HG03378 (cell line): ENCODE results near the gene INTS14.
"Not testable (repeated sequence)": the region's sequence is repeated elsewhere in the genome, so short reads cannot be mapped to it uniquely, and the experiment has no call there.

Experiments used
- ATAC-seq: cut with Tn5 transposase; IDR thresholded peaks from one replicate; pipeline ENCODE4 v1.9.1; 2021; ENCODE audit warnings: mild to moderate bottlenecking, moderate library complexity; ENCODE audit not compliant: unreplicated experiment

Gene INTS14

DNA sequence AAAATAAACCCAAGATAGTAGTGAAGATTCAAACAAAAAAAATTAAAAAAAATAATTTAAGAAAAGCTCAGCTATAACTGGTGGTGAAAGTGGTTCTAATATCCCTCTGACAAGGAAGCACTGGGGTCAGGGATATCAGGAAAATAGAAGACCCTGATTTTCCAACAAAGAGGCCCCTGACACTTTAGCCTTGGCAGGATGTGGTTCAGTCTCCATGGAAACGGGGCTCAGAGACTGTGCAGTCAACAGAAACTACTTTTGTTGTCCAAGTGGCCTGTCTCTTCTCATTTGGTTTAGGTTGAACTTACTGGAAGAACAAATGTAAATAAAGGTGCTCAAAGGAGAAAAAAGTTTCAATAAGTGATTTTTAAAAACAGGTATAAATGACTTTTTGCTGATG lies 27.2 kb downstream of the INTS14 start:
- ATAC-seq: no peak

DNA sequence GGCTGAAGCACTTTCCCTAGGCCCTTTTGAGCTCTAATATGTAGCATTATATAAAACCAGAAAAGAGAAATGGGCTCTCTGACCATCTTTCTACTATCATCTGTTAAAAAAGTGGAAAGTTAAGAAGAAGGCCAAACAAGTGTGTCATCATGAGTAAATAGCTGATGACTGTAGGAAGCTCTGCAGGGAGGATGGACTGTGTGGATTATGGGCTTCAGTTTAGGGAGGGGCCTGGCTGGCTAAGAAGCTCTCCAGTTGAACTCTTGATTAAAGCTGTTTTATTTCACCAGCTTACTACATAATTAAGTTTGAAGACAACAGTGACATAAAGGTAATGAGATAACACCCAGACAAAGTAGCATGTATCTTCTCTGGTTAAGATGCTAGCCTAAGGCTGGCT lies 30.6 kb downstream of the INTS14 start:
- ATAC-seq: no peak

DNA sequence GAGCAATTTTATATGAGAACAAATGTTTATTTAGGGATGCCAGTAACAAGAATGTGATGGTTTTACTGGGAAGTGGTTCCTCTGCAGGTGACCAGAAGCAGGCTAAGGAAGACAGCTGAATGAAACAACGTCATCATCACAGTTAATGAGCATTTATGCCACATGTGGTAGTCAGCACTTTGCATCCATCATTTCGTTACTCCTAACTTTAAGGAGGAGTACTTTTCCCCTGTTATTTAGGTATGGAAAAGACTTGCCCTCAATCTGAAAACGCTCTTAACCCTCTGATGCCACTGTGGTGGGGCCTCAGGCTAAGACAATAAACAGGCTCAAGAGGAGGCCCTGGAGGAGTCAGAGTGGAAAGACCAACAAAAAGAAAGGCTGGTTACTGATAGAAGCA lies 31.2 kb downstream of the INTS14 start:
- ATAC-seq: no peak

DNA sequence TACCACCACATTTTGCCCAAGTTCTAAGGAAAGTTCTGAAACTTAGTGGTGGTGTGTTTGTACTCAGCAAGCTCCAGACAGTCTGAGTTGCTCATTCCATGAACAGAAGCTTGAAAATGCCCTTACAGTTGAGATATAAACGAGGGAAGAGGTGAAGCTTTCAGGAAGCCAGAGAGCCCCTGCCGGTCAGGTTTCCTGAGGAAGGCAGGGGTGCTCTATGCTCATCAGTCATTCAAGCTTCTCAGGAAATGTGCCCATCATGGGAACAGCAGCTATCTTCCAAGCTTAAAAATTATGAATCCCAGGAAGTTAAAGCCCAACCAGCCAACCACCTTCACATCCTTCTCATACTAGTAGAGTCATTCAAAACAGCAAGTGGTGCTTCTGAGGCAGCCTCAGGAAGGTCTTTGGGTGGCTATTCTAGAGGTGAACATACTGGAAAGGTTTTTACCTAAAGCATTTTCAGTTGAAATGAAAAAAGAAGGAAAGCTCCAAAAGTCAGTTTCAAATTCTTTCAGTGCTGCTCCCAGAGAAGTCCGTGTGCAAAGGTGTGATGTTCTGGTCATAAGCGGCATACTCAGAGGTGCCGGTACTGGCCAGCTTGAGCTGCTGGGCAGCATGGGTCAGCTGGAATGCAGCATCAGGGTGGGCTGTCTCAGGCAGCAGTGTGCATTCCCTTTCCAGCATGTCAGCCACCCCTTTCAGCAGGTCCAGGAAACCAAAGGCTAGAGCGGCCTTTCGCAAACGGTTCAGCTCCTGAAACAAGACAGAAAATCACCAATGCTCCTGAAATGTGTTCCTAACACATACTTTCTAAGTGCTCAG lies 31.8 kb downstream of the INTS14 start:
- ATAC-seq: no peak

DNA sequence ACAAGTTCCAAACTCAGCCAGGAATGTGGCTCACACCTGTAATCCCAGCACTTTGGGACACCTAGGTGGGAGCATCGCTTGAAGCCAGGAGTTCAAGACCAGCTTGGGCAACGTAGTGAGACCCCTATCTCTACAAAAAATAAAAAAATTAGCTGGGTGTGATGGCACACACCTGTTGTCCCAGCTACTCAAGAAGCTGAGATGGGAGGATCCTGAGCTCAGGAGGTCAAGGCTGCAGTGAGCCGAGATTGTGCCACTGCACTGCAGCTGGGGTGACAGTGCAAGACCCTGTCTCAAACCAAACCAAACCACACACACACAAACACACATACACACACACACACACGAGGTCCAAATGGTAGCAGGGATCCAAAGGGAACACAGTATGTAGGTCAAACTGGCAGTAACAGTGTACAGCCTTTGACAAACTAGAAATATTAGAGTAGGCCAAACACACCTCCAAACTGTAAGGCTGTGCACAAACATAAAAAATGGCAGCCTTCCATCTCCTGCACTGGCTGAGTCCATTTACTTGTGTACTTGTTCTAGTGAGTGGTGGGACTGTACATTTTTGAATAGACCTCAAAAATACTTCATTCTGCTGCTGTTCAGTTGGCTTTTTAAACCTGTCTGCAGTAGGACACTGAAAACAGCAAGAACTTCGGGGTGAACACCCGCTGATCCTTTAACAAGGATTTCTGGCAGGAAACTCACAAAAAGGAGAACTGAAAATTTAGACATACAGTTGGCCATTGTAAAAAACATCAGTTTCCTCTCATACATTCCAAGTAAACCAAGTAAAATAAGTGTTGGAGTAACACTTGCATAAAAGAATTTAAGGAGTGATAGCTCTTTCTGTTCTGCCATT lies 33.6 kb downstream of the INTS14 start:
- no peak for ATAC-seq

DNA sequence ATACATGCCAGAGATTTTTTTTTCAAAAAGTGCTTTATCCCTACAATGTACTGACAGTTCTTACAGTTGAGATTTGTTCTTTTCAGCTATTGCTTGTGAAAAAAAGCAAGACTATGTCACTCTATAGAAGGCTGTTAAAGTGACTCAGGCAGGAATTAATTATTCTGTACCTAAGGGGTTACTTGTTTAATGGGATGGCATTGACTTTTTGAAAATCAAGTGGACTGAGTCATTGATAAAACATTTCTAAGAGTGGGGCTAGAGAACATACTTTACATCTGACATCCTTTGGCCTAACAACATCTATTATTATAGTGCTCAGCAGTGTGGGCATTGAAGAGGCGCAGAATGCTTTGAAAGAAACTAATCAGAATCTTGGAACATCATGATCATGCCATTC lies 34.3 kb downstream of the INTS14 start:
- ATAC-seq: no peak

DNA sequence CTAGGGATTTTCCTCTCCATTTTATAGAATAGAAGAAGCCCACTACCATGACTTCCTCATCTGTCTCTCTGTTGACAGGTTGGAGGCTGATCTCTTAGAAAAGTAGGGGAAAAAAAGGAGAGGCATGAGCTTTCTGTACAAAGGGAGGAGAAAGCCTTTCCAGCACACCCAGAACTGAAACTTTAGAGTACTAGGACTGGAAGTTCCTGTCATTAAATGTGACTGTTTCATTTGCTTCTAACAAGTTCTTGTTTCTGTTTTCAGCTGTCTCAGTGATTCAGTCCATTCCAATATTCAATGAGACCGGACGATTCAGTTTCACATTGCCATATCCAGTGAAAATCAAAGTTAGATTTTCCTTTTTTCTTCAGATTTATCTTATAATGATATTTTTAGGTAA lies 39.0 kb downstream of the INTS14 start:
- ATAC-seq: no peak

DNA sequence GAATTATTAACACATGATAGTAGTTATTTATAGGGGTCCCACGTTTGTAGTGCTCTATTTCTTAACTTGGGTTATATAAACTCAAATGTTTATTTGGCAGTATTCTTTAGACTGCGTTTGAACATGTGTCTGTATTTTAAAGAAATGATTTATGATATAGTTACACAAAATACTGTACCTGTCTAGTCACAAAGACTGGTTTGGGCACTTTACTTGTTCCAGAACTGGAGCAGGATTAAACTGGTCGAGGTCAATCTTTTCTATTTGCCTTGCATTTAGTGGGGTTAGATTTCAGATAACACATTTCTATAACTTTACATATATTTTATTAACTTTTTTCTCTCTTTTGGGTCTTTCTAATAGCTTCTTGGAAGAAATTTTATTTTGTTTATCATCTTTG lies 41.2 kb downstream of the INTS14 start:
- no peak for ATAC-seq

DNA sequence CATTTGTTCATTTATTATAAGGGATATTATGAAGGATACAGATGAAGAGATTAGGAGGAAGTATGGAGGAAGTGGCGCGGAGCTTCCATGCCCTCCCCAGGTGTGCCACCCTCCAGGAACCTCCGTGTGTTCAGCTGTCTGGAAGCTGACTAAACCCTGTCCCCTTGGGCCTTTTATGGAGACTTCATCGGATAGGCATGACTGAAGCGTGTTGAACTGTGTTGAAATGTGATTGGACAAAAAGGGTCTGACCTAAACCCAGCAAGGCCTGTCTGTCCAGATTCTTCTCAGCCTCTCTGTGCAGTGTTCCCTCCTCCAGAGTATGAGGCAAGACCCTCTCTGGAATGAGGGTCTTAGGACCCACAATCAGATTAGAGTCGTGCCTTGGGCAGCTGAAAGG lies 49.0 kb downstream of the INTS14 start:
- ATAC-seq: no peak

DNA sequence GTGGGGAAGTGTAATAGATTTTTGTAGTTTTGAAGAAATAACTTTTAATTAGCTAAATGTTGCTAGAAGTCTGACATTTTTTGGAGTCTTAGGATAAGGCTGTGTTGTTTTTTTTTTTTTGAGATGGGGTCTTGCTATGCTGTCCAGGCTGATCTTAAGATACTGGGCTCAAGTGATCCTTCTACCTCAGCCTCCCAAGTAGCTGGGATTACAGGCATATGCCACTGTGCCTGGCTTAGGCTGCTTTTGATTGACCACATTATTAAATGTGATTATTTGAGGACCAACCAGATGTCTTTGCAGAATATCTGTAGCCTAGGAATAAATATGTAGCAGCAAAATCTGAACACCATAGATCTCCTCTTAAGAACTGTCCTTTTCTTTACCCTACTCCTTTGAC lies 51.0 kb downstream of the INTS14 start:
- no peak for ATAC-seq

DNA sequence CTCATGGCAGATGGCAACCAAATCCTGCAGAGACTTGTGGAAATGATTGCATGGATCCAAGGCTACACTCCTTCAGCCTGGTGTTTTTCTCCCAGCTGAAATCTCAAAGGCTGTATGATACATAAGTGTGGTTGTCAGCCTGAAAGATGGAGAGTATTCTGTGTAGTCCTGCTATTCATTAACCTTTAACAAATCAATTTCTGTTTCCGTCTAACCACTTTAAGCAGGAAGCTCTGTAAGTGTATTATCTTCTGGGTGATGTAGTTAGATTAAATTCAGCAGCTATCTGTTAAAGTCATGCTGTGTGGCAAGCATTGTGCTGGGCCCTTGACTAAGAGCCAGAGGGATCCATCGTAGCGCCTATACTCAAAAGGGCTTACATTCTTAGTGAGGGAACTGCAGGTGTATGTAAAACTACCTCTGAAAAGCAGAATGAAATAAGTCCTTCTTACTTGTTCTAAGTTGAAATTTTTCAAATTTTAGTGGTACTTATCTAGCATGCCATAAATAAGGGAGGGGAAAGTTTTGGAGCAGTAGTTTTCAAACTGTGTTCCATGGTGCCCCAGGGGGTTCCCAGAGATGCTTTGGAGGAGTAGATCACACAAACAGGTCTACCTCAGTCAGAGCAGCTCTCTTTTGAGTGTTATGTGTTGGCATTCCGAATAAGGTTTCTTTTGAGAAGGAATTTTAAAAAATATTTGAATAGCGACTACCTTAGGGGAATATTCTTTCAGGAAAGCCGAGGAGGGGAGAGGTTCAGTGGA lies 51.8 kb downstream of the INTS14 start:
- ATAC-seq: no peak

DNA sequence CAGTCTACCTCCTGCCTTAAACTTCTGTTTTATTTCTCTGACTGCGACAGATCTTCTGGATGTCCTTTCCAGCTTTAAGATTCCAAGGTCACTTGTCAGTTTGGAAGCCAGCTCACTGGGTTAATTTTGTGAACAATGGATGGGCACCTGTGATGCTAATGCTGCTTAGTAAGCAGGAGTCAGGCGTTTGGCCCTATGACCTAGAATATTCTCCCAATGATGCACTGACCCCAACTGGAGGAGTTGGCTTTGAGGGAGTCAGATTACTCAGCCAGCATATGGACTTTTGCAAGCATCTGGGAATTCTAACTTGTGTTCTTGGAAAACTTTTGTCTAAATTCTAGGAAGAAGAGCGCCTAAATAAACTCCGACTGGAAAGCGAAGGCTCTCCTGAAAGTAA lies 52.6 kb downstream of the INTS14 start:
- no peak for ATAC-seq

DNA sequence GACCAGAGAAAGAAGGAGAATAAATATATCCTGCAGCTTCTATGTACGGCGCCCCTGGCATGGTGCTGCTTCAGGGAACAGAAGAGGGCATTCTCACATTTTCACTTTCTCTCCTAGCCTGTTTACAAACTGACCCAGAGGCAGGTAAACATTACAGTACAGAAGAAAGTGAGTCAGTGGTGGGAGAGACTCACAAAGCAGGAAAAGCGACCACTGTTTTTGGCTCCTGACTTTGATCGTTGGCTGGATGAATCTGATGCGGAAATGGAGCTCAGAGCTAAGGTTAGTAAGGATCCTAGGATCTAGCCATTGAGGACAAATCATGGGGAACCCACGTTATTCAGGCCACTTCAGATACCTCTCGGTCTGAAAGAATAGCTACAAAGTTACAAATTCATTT lies 54.3 kb downstream of the INTS14 start:
- ATAC-seq: no peak

DNA sequence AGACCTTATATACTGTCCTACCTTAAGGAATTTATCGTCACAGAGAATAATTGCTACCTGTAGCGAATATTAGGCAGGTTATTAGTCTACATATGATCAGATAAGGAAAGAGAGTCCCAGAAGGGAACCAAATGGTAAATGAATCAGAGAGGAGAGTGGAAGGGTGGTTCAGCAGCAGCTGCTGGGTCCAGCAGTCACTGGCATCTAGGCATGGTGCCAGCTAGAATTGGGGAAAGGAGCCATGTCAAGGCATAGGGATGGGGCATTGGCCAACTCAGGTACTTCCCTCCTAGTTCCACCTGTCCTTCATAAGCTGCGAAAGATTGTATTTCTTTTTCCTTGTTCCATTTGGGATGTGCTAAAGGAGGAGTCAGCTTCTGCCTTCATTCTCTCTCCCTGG lies 57.2 kb downstream of the INTS14 start:
- ATAC-seq: no peak

DNA sequence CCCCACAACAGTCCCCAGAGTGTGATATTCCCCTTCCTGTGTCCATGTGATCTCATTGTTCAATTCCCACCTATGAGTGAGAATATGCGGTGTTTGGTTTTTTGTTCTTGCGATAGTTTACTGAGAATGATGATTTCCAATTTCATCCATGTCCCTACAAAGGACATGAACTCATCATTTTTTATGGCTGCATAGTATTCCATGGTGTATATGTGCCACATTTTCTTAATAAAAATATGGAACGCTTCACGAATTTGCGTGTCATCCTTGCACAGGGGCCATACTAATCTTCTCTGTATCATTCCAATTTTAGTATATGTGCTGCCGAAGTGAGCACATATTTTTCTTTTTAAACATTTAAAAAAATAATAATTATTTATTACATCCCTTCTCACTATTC lies 58.1 kb downstream of the INTS14 start:
- ATAC-seq: not testable (repeated sequence)

DNA sequence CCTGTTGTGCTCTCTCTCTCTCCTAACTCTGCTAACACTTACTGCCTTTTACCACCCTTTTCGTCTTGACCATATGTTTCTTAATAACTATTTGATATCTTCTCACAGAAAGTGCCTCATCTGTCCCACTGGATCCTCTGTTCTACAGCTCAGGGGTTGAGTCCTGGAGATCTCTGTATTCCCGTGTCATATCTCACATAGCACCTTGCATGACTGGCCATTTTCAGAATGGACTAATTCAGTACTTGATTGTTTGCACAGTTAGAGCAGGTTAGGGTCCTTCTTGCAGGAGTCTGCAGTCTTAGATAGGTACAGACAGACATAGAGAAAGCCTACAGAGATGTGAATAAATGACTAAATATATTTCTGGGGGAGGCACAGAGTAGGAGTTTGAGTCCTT lies 59.7 kb downstream of the INTS14 start:
- ATAC-seq: no peak

DNA sequence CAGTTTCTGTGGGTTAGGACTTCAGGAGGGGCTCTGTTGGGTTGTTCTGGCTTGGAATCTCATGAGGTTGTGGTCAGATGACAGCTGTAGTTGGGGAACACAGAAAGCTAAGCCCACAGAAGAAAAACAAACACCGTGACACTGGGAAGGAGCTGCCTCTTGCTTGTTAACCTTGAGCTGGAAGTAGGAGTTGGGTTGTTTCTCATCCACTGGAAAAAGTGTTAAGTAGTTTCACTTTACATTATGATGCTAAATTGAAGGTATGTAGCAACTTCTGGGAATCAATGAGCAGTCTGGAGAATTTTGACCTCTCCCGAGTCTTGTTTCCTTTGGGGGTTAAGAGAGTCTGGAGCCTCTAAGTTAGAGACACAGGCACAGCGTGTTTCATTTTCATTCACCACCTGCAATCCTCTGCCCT lies 60.2 kb downstream of the INTS14 start:
- no peak for ATAC-seq

DNA sequence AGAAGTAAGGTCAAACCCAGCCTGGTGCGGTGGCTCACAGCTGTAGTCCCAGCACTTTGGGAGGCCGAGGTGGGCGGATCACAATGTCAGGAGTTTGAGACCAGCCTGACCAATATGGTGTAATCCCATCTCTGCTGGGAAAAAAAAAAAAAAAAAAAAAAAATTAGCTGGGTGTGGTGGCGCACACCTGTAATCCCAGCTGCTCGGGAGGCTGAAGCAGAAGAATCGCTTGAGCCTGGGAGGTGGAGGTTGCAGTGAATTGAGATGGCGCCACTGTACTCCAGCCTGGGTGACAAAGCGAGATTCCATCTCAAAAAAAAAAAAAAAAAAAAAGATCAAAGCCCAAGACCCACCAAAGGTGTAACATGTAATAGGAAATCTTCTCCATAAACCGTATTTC lies 61.6 kb downstream of the INTS14 start:
- ATAC-seq: not testable (repeated sequence)

DNA sequence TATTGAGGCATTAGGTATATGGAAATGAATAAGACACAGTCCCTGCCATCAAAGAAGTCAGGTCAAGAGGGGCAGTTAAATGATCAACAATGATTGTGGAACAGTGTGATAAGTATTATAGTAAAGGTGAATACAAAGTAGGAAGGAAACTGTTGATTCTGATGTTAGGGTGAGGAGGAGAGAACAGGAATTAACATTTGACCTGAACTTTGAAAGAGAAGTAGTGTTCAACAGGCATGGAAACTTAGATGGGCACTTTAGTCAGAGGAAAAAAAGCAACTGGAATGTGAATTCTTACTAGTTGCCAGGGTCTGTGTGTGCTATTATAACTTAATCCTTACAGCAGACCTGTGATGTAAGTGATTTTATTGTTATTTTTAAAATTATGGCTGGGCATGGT lies 63.1 kb downstream of the INTS14 start:
- ATAC-seq: no peak

DNA sequence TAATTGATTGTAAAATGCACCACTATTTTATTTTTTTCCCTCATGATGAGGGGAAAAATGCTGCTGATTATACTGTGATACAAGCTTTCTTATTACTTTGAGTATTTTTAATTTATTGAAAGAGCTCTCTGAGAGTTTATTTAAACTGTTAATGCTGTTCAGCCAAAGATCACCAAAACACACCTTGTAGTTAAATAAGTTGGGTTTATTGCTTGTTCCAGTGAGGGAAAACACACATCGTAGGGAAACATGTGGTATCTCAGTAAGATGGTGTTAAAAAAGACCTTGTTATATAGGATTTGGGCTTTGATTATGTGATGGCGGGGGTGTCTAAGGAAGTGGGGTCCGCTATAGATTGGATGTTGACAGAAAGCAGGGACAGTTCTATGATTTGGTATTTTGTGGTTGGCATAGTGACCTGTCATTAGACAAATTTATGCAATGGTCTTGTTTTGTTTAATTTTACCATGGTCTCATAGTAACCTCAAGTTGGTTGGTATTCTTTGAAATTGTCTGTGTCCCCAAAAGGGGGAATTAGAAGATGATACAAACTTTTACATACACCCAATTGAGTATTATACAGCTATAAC lies 69.6 kb downstream of the INTS14 start:
- ATAC-seq: no peak

DNA sequence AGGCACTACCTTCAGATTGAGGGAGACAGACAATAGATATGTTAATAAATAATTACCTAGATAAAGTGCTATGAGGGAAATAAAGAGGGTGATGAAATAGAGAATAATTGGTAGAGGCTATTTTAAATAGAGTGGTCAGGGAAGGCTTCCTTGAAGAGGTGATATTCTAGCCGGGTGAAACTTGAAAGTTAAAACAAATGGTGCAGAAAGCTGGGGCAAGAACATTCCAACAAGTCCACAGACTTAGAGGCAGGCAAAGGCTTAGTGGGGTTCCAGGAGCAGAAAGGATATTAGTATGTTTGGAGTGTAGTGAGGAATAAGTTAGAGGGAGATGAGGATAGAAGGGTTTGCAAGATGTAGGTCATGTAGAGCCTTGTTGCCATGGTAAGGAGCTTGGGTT lies 70.6 kb downstream of the INTS14 start:
- no peak for ATAC-seq
